K562 (cell line): ENCODE measurements around the gene CYSRT1. TPM values are rescaled to one million over a fixed set of nuclear protein-coding genes. Genes with fewer than 3 reads are reported as not detected.

Source experiments
- ATAC-seq: fragments of 200-7000 bp; cut with Tn5 transposase; 3 replicates; pipeline ENCODE4 v1.9.1; 2020; ENCODE audit warnings: moderate library complexity
- BruUV-seq: library from RNA; stranded (reverse); fragments of 400-500 nt; replicated peaks from 2 replicates; lab custom pipeline; 2021; lab: Mats Ljungman, UMichigan
- CTCF ChIA-PET: fragments of 300-600 bp; formaldehyde crosslinking; extraction: SDS; loops from one replicate; lab custom pipeline; 2021; ENCODE audit warnings: low intra/inter-chr PET ratio; lab: Yijun Ruan, JAX
- POLR2A ChIA-PET: fragments of 300-600, 350-650 bp; sonication (Branson Sonifier 250); formaldehyde crosslinking; extraction: SDS; loops from one replicate; lab custom pipeline; 2021; ENCODE audit warnings: antibody characterized with exemption, inconsistent platforms; lab: Yijun Ruan, JAX
- DNase-seq, 4 experiments: peaks; one replicate each; pipeline versions ENCODE4 v3.0.0 to v3.0.0-alpha.2; 2011 to 2018; ENCODE audit warnings: low spot score in 3 of 4, mixed read lengths in 3 of 4; ENCODE audit errors: extremely low read depth in 1 of 4
- FAIRE-seq: peaks from 2 replicates; lab custom pipeline; 2011; peaks lifted over from hg19 to GRCh38; lab: Jason Lieb, UNC
- H2AFZ ChIP-seq: 2 replicates; pipeline ENCODE4 v1.6.0; 2011; ENCODE audit warnings: low read depth, low read length, control low read depth, inconsistent platforms
- H3K27ac ChIP-seq: fragments of 200-600 bp; 3 replicates; pipeline ENCODE4 v1.8.0; 2011; ENCODE audit warnings: low read depth, mild to moderate bottlenecking, control low read depth, inconsistent platforms, low read length, moderate library complexity, mixed read lengths; ENCODE audit errors: extremely low read depth
- H3K27me3 ChIP-seq, 2 experiments: fragments of 300-600 bp in 1 of 2; 2 replicates in 1 of 2; 3 replicates in 1 of 2; pipeline versions ENCODE4 v1.6.0 to v1.8.0; 2011; ENCODE audit warnings: inconsistent platforms in 2 of 2, low read length in 2 of 2, mild to moderate bottlenecking in 1 of 2, mixed read lengths in 1 of 2, moderate library complexity in 1 of 2; ENCODE audit not compliant: control insufficient read depth in 2 of 2, insufficient read depth in 2 of 2
- H3K36me3 ChIP-seq: fragments of 300-600 bp; 3 replicates; pipeline ENCODE4 v1.8.0; 2011; ENCODE audit warnings: mild to moderate bottlenecking, low read length, inconsistent platforms; ENCODE audit not compliant: control insufficient read depth, insufficient read depth
- H3K4me1 ChIP-seq, 2 experiments: fragments of 200-600 bp in 1 of 2; replicated peaks in 1 of 2; 2 replicates in 1 of 2; 3 replicates in 1 of 2; pipeline versions ENCODE4 v1.5.1 to v1.8.0; 2011; ENCODE audit warnings: inconsistent platforms in 2 of 2, low read length in 2 of 2, mild to moderate bottlenecking in 1 of 2, mixed read lengths in 1 of 2, moderate library complexity in 1 of 2; ENCODE audit not compliant: control insufficient read depth in 2 of 2, insufficient read depth in 2 of 2
- H3K4me2 ChIP-seq: 2 replicates; pipeline ENCODE4 v1.6.1; 2011; ENCODE audit warnings: low read length, control low read depth, inconsistent platforms, mixed read lengths; ENCODE audit not compliant: insufficient read depth
- H3K4me3 ChIP-seq: fragments of 200-600 bp; sonication (generic), shearing (Covaris generic); 2 replicates; pipeline ENCODE4 v1.5.1; 2016; ENCODE audit warnings: control low read depth, inconsistent platforms
- H3K79me2 ChIP-seq: fragments of 200-600 bp; 3 replicates; pipeline ENCODE4 v1.8.0; 2011; ENCODE audit warnings: low read length, inconsistent platforms; ENCODE audit not compliant: control insufficient read depth, insufficient read depth
- H3K9ac ChIP-seq, 2 experiments: 2 replicates each; pipeline versions ENCODE4 v1.6.0 to v1.6.1; 2011; ENCODE audit warnings: low read depth in 2 of 2, low read length in 2 of 2, control low read depth in 1 of 2, inconsistent platforms in 1 of 2, mild to moderate bottlenecking in 1 of 2, mixed read lengths in 1 of 2; ENCODE audit not compliant: insufficient read depth in 1 of 2
- H3K9me1 ChIP-seq: one replicate; pipeline ENCODE4 v1.6.0; 2011; ENCODE audit warnings: inconsistent platforms, mild to moderate bottlenecking, low read length, moderate library complexity; ENCODE audit not compliant: control insufficient read depth, insufficient read depth
- H3K9me3 ChIP-seq: replicated peaks from 2 replicates; pipeline ENCODE4 v1.5.1; 2011; ENCODE audit warnings: low read depth, low read length, inconsistent platforms; ENCODE audit not compliant: control insufficient read depth, insufficient read depth
- H4K20me1 ChIP-seq: replicated peaks from 2 replicates; pipeline ENCODE4 v1.6.1; 2011; ENCODE audit warnings: low read length, inconsistent platforms, mixed read lengths; ENCODE audit not compliant: control insufficient read depth, insufficient read depth
- BRD9 ChIP-seq: fragments of 450-650 bp; IDR thresholded peaks from 2 replicates; pipeline ENCODE4 v1.6.1; 2018; ENCODE audit warnings: low read depth; ENCODE audit not compliant: partially characterized antibody
- IRF9 ChIP-seq: fragments of 450-650 bp; IDR thresholded peaks from 2 replicates; pipeline ENCODE4 v1.6.1; 2016; ENCODE audit warnings: missing biosample characterization, missing genetic modification characterization
- L3MBTL2 ChIP-seq: fragments of 450-650 bp; IDR thresholded peaks from 2 replicates; pipeline ENCODE4 v1.6.1; 2016; ENCODE audit warnings: mild to moderate bottlenecking, moderate library complexity
- PBX2 ChIP-seq, 2 experiments: IDR thresholded peaks in 1 of 2; conservative IDR thresholded peaks in 1 of 2; 2 replicates each; pipeline ENCODE4 v1.6.1; 2016; ENCODE audit warnings: low read depth in 2 of 2, mild to moderate bottlenecking in 1 of 2, missing compliant biosample characterization in 1 of 2, missing genetic modification characterization in 1 of 2, moderate library complexity in 1 of 2
- POLR2H ChIP-seq: IDR thresholded peaks from 2 replicates; pipeline ENCODE4 v1.6.1; 2016; ENCODE audit warnings: missing genetic modification characterization, low read depth, mild to moderate bottlenecking, control low read depth, missing compliant biosample characterization, moderate library complexity
- SMARCA5 ChIP-seq: fragments of 450-650 bp; IDR thresholded peaks from 2 replicates; pipeline ENCODE4 v1.6.1; 2016
- TARDBP ChIP-seq: fragments of 450-650 bp; IDR thresholded peaks from 2 replicates; pipeline ENCODE4 v1.6.1; 2016
- ZBTB43 ChIP-seq: sonication (generic); formaldehyde crosslinking; IDR thresholded peaks from 2 replicates; pipeline ENCODE4 v1.8.0; 2023; ENCODE audit warnings: mild to moderate bottlenecking, missing genetic modification reagents
- ZFP91 ChIP-seq: sonication (generic); formaldehyde crosslinking; IDR thresholded peaks from 2 replicates; pipeline ENCODE4 v1.8.0; 2022; ENCODE audit warnings: mild to moderate bottlenecking, missing genetic modification reagents
- ZNF253 ChIP-seq: fragments of 250-450 bp; sonication (Bioruptor Pico); conservative IDR thresholded peaks from 2 replicates; pipeline ENCODE4 v1.6.1; 2021; ENCODE audit warnings: mild to moderate bottlenecking
- WGBS: fragments of 100-300 bp; shearing (Covaris generic); methylation state at CpG from one replicate; pipeline ENCODE4 v1.1.6; 2016; ENCODE audit warnings: low coverage, mixed read lengths; ENCODE audit not compliant: insufficient coverage; ENCODE audit errors: missing lambda C conversion rate; 5-methylcytosine and 5-hydroxymethylcytosine counted together
- in situ Hi-C: fragments of 300-500 bp; cut with MboI; formaldehyde crosslinking; loops from 4 replicates; pipeline ENCODE4 v1.15.0; 2018; ENCODE audit warnings: inconsistent platforms, mixed read lengths
- intact Hi-C: fragments of 100-400 bp; cut with micrococcal nuclease; formaldehyde crosslinking; loops from 2 replicates; pipeline ENCODE4 v1.14.2; 2022
- polyA plus RNA-seq, 8 experiments: library from polyadenylated mRNA; depleted of rRNA in 4 of 8; stranded (reverse) in 5 of 8; unstranded in 3 of 8; fragments of >200 nt; fragmentation: Nextera tagmentation in 2 of 8; fragmentation: Illumina TruSeq in 1 of 8; extraction: Ambion mirVana in 2 of 8; extraction: Trizol in 1 of 8; gene quantifications; 2 replicates each; pipeline versions ENCODE4 v1.2.1 to v1.2.3, GENCODE V29; 2011 to 2014; ENCODE audit warnings: inconsistent platforms in 1 of 8, missing spikeins in 1 of 8
- total RNA-seq, 7 experiments: library from RNA; depleted of rRNA in 6 of 7; stranded (reverse); fragments of >200 nt in 6 of 7; fragmentation: Illumina TruSeq in 2 of 7; extraction: Trizol in 2 of 7; gene quantifications; 2 replicates each; pipeline versions ENCODE4 v1.2.1 to v1.2.3, GENCODE V29; 2011 to 2021; ENCODE audit warnings: low replicate concordance in 1 of 7

Gene CYSRT1
- total and polyA plus RNA-seq, 9 of the 15 experiments (the other 6 are each of a cell fraction or from before 2014, with no cell fraction given) = 0.04 to 1.4 (median 0.42) TPM; not detected in 3

GRCh38 chr9:137215196-137215986 lies 9.6 kb upstream of the CYSRT1 start:
- DNase-seq (no peak), FAIRE-seq (no peak), ATAC-seq (no peak)
- BruUV-seq = no TSS peak
- intact Hi-C loops = no loop called here
- Histone ChIP-seq H3K79me2 (peaks cover 18% of the 10 kb centered on the region; the same call in 2 of the 3 replicates), H3K9me1 (no peaks in the 10 kb centered on the region), H4K20me1 (peaks cover 3% of the 10 kb centered on the region; the same call in 1 of the 2 replicates), H3K9ac (peak overlapping the region in 1 of 2 experiments; percentile 92; a peak in 1 of 4 replicates), H3K4me3 (no peak overlapping the region), H3K36me3 (peaks cover 39% of the 10 kb centered on the region; the same call in 2 of the 3 replicates), H3K4me2 (no peak overlapping the region), H3K4me1 (peaks cover 27 to 81% of the 10 kb centered on the region in 2 experiments), H3K9me3 (no peaks in the 10 kb centered on the region), H3K27ac (no peak overlapping the region), H3K27me3 (no peaks in the 10 kb centered on the region), H2AFZ (no peak overlapping the region)
- POLR2A ChIA-PET = interaction anchor here (0.7 to 1.2 kb wide), 4 partner anchors 9 to 27 kb away, joined by 3 to 5 read pairs (median 4); partner anchors contain the start of gene TUBB4B
- in situ Hi-C loops = no loop called here
- TF ChIP-seq PBX2 (CRISPR knock-in tag; IDR thresholded peaks at IDR 0.05; ENCODE audit: low read depth) = no peak
- TF ChIP-seq PBX2 (tag; conservative IDR thresholded peaks at IDR 0.05; ENCODE audit: low read depth) = no peak
- TF ChIP-seq L3MBTL2 = no peak
- TF ChIP-seq SMARCA5 = no peak
- TF ChIP-seq POLR2H = no peak
- no peak for TF ChIP-seq TARDBP
- TF ChIP-seq ZNF253 (CRISPR knock-in tag) = no peak
- no peak for TF ChIP-seq BRD9
- no peak for TF ChIP-seq ZBTB43 (CRISPR knock-in tag)
- no peak for TF ChIP-seq ZFP91
- TF ChIP-seq IRF9 (tag) = no peak
- 89% methylated on average over 18 of the region's 22 CpGs for WGBS
- CTCF ChIA-PET = no interaction called here
